HUES64 (cell line): Measurements from ENCODE around the gene TANGO6.
"Not testable (repeated sequence)": the region's sequence is repeated elsewhere in the genome, so short reads cannot be mapped to it uniquely, and the experiment has no call there.

ENCODE experiments used
- H3K27ac ChIP-seq: 2 replicates; pipeline ENCODE4 v1.7.0; 2013; ENCODE audit warnings: low read depth, low read length, inconsistent platforms
- H3K27me3 ChIP-seq: 2 replicates; pipeline ENCODE4 v1.6.1; 2013; ENCODE audit warnings: mild to moderate bottlenecking, low read length; ENCODE audit not compliant: insufficient read depth
- H3K36me3 ChIP-seq: 2 replicates; pipeline ENCODE4 v1.6.1; 2013; ENCODE audit warnings: mild to moderate bottlenecking, low read length; ENCODE audit not compliant: insufficient read depth
- H3K4me1 ChIP-seq: 2 replicates; pipeline ENCODE4 v1.6.1; 2013; ENCODE audit warnings: mild to moderate bottlenecking, low read length, moderate library complexity; ENCODE audit not compliant: insufficient read depth
- H3K4me3 ChIP-seq: 2 replicates; pipeline ENCODE4 v1.5.1; 2013; ENCODE audit warnings: mild to moderate bottlenecking, low read length, moderate library complexity
- H3K9ac ChIP-seq: 2 replicates; pipeline ENCODE4 v1.6.1; 2013; ENCODE audit warnings: mild to moderate bottlenecking, low read depth, low read length
- H3K9me3 ChIP-seq: 2 replicates; pipeline ENCODE4 v1.6.1; 2013; ENCODE audit warnings: low read depth, low read length; ENCODE audit not compliant: insufficient read depth
- WGBS: fragments of 150-250, 120-280 bp; methylation state at CpG from one replicate; pipeline ENCODE4 v1.1.7; 2013; ENCODE audit warnings: missing lambda C conversion rate; 5-methylcytosine and 5-hydroxymethylcytosine counted together

TANGO6 gene

DNA sequence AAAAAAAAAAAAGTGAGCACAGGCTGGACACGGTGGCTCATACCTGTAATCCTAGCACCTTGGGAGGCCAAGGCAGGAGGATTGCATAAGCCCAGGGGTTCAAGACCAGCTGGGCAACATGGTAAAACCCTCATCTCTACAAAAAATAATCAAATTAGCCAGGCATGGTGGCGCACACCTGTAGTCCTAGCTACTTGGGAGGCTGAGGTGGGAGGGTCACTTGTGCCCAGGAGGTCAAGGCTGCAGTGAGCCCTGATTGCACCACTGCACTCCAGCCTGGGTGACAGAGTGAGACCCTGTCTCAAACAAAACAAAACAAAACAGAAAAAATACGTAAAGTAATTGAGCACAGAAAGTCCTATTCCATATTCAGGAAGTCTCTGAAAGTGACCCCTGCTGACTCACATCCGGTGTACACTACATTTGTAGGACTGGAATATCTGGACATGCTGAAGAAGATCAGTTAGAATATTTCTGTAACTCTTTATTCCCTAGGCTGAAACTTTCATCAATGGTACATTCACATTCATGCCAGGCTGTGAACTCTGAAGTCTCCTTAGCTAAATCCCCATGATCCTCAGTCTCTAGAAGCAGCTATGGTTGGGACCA lies 196.1 kb downstream of the TANGO6 start:
- Histone ChIP-seq H3K27me3 (no peaks in the 10 kb centered on the region), H3K27ac (no peak overlapping the region), H3K36me3 (peaks cover 8% of the 10 kb centered on the region), H3K4me3 (no peak overlapping the region), H3K9ac (no peak overlapping the region), H3K4me1 (no peaks in the 10 kb centered on the region), H3K9me3 (peaks cover 9% of the 10 kb centered on the region; the same call in 1 of the 2 replicates)
- WGBS, result 97% methylated on average over 4 of the region's 4 CpGs

DNA sequence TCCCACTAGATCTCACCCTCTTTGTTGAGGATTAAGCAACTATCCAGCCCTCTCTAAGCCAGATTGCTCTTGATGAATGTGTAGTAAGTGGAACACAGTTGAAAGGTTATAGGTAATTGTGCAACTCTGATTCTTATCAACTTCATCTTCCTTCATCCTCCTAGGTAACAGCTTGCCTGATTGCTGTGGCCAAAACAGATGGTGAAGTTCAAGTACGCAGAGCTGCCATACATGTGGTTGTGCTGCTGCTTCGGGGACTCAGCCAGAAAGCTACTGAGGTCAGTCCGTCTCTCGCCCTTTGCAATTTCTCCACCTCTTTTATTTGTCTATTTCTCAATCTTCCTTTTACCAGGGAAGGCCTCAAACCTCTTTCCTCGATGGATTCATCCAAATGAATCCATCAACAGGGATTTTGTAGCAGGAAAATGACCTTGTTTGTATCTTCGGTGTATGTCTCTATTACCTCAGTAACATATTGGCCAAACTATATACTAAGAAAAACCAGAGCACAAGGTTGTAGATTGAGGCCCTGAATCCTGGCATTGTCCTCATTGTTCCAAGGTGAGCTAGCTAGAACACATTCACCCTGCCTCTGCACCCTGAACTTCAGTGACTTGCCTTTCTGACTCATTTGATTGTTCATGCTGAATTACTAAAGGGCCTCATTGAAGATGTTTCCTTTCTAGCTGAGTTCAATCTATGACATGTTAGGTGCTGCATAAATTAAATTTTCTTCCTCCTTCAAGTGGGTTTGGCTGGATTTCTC lies 197.0 kb downstream of the TANGO6 start:
- Histone ChIP-seq H3K9me3 (peaks cover 9% of the 10 kb centered on the region; the same call in 1 of the 2 replicates), H3K36me3 (peaks cover 8% of the 10 kb centered on the region), H3K9ac (no peak overlapping the region), H3K27me3 (no peaks in the 10 kb centered on the region), H3K27ac (no peak overlapping the region), H3K4me3 (no peak overlapping the region), H3K4me1 (no peaks in the 10 kb centered on the region)
- whole genome bisulfite sequencing, result 93% methylated on average over 6 of the region's 6 CpGs

DNA sequence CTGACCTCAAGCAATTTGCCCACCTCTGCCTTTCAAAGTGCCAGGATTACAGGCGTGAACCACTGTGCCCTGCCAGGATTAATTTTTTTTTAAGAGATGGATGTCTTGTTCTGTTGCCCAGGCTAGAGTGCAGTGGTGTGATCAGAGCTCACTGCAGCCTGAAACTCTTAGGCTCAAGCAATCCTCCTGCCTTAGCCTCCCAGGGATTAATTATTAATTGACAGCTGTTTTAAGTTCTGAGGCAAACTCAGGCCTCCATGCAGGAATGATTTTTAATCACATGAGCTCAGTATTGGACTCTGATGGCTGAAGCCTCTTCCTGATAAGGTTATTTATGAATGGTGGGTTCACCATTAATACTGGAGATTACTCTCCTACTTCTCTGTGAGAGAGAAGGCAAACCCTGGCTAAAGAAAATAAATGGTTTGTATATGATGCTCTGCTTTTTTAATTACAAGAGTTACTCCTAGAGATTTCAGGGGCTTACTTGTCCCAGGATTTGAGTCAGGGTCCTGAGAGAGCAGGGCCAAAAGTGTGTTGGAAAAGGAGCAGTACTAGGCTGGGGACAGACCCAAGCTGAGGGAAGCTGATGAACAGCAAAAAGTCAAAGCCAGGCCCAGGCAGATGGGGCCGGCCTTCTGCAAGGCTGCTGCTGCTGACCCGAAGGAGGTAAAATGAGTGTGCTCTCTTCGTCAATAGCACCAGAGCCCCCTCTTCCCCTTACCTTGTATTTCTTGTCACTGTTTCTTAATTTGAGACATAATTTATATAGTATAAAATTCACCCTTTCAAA lies 205.2 kb downstream of the TANGO6 start:
- H3K9ac ChIP-seq, result no peak overlapping the region
- 98% methylated on average over 3 of the region's 4 CpGs for WGBS
- no peak overlapping the region for H3K27ac ChIP-seq

DNA sequence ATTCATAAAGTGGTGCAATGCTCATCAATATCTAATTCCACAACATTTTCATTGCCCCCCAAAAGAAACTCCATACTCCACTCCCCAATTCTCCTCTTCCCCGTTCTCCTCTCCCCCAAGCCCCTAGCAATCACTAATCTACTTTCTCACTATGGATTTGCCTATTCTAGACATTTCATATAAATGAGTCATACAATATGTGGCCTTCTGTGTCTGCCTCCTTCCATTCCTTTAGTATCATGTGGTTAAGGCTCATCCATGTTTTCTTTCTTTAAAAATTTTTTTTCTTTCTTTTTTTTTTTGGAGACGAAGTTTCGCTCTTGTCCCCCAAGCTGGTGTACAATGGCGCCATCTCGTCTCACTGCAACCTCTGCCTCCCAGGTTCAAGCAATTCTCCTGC lies 205.8 kb downstream of the TANGO6 start:
- no peak overlapping the region for H3K4me3 ChIP-seq
- 97% methylated on average over 5 of the region's 5 CpGs for WGBS

More for the DNA sequence above, 205.2 kb downstream of the TANGO6 start:
- Histone ChIP-seq H3K4me3 (no peak overlapping the region), H3K27me3 (no peaks in the 10 kb centered on the region), H3K4me1 (no peaks in the 10 kb centered on the region), H3K9me3 (no peaks in the 10 kb centered on the region), H3K36me3 (no peaks in the 10 kb centered on the region)

DNA sequence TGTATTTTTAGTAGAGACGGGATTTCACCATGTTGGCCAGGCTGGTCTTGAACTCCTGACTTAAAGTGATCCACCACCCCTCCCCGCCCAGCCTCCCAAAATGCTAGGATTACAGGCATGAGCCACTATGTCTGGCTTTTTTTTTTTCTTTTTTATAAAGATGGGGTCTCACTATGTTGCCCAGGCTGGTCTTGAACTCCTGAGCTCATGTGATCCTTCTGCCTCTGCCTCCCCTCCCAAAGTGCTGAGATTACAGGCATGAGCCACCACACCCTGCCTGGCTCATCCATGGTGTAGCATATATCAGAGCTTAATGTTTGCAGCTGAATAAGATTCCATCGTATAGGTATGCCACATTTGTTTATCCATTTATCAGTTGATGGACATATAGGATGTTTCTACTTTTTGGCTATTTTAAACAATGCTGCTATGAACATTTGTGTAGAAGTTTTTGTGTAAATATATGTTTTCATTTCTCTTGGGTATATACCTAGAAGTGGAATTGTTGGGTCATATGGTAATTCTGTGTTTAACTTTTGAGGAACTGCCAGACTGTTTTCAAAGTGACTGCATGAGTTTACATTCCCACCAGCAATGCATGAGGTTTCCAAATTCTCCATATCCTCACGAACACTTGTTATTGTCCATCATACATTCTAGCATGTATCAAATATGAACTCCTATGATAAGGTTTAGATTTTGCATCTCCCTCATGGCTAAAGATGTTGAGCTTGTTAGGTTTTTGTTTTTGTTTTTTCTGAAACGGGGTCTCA lies 206.5 kb downstream of the TANGO6 start:
- no peak overlapping the region for H3K4me3 ChIP-seq
- H3K27ac ChIP-seq, result no peak overlapping the region
- no peak overlapping the region for H3K9ac ChIP-seq
- WGBS, result 98% methylated on average over 5 of the region's 5 CpGs
- H3K36me3 ChIP-seq, result no peaks in the 10 kb centered on the region
- H3K9me3 ChIP-seq, result no peaks in the 10 kb centered on the region
- H3K4me1 ChIP-seq, result no peaks in the 10 kb centered on the region
- no peaks in the 10 kb centered on the region for H3K27me3 ChIP-seq

More for the DNA sequence above, 205.8 kb downstream of the TANGO6 start:
- no peaks in the 10 kb centered on the region for H3K4me1 ChIP-seq
- no peaks in the 10 kb centered on the region for H3K27me3 ChIP-seq
- H3K9ac ChIP-seq, result no peak overlapping the region
- H3K9me3 ChIP-seq, result no peaks in the 10 kb centered on the region
- no peaks in the 10 kb centered on the region for H3K36me3 ChIP-seq
- H3K27ac ChIP-seq, result no peak overlapping the region

DNA sequence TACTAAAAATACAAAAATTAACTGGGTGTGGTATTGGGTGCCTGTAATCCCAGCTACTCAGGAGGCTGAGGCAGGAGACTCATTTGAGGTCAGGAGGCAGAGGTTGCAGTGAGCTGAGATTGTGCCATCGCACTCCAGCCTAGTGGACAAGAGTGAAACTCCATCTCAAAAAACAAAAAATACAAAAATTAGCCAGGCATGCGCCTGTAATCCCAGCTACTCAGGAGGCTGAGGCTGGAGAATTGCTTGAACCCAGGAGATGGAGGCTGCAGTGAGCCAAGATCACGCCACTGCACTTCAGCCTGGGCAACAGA lies 208.1 kb downstream of the TANGO6 start:
- not testable (repeated sequence) for H3K4me3 ChIP-seq, H3K36me3 ChIP-seq, H3K27me3 ChIP-seq, H3K4me1 ChIP-seq, H3K9ac ChIP-seq, H3K27ac ChIP-seq, H3K9me3 ChIP-seq
- WGBS, result 97% methylated on average over 3 of the region's 3 CpGs

DNA sequence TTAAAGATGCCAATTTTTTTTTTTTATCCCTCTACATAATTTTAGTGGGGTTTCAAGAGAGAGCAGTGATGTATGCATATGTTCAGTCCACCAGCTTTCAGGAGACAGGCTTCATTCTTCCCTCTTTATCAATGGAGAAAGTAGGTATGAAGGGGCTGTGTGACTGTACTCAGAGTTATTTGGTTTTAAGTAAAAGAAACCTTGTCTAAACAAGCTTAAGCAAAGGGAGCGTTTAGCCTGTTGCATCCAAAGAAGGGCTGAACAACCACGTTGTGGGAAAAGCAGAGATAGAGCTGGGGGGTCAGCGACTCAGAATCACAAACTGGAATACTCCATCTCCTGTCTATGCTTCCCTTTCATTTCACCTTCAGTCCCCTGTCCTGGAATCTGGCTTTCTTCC lies 211.7 kb downstream of the TANGO6 start:
- 90% methylated on average over 3 of the region's 3 CpGs for WGBS
- Histone ChIP-seq H3K4me1 (no peaks in the 10 kb centered on the region), H3K27me3 (no peaks in the 10 kb centered on the region), H3K4me3 (no peak overlapping the region), H3K9me3 (no peaks in the 10 kb centered on the region), H3K36me3 (no peaks in the 10 kb centered on the region), H3K27ac (no peak overlapping the region), H3K9ac (no peak overlapping the region)

DNA sequence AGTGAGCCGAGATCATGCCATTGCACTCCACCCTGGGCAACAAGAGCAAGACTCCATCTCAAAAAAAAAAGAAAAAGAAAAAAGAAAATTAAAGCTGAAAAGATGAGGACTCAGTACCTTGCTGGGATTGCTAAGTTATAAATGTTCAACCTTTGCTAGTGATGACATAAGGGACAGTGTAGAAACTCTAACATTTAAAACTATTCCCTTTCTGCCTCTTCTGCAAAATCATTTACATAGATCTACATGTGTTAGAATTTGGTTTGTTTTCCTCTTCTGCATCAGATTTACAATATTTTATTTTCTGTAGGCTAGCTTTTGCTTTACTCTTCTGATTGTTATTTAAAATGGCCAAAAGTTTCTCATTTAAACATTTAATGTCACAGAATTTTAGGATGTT lies 212.6 kb downstream of the TANGO6 start:
- WGBS, result no CpG with 5 or more reads among the region's 1 CpG
- Histone ChIP-seq H3K4me1 (no peaks in the 10 kb centered on the region), H3K9me3 (no peaks in the 10 kb centered on the region)

DNA sequence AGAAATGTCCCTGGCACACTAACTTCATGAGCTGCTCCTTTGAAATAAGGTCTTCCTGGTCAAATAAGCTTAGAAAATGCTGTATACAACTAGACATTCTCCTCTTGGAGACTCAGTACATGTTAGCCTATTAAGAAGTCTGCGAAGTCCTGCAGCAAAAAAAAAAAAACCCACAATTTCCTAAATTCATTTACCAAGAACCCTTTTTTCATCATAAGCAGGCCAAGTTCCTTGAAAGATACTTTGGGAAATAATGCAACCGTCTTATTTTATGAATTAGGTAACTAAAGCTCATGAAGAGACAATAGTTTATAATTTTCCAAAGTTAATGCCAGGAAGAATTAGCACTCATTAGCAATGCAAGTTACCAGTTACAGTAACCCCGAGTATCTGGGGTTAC lies 213.1 kb downstream of the TANGO6 start:
- H3K27ac ChIP-seq, result no peak overlapping the region
- H3K27me3 ChIP-seq, result no peaks in the 10 kb centered on the region
- H3K4me1 ChIP-seq, result no peaks in the 10 kb centered on the region
- no peaks in the 10 kb centered on the region for H3K36me3 ChIP-seq
- no peaks in the 10 kb centered on the region for H3K9me3 ChIP-seq
- H3K9ac ChIP-seq, result no peak overlapping the region
- 92% methylated on average over 2 of the region's 3 CpGs for WGBS
- no peak overlapping the region for H3K4me3 ChIP-seq

More for the DNA sequence above, 212.6 kb downstream of the TANGO6 start:
- Histone ChIP-seq H3K9ac (no peak overlapping the region), H3K27me3 (no peaks in the 10 kb centered on the region), H3K27ac (no peak overlapping the region), H3K36me3 (no peaks in the 10 kb centered on the region), H3K4me3 (no peak overlapping the region)

DNA sequence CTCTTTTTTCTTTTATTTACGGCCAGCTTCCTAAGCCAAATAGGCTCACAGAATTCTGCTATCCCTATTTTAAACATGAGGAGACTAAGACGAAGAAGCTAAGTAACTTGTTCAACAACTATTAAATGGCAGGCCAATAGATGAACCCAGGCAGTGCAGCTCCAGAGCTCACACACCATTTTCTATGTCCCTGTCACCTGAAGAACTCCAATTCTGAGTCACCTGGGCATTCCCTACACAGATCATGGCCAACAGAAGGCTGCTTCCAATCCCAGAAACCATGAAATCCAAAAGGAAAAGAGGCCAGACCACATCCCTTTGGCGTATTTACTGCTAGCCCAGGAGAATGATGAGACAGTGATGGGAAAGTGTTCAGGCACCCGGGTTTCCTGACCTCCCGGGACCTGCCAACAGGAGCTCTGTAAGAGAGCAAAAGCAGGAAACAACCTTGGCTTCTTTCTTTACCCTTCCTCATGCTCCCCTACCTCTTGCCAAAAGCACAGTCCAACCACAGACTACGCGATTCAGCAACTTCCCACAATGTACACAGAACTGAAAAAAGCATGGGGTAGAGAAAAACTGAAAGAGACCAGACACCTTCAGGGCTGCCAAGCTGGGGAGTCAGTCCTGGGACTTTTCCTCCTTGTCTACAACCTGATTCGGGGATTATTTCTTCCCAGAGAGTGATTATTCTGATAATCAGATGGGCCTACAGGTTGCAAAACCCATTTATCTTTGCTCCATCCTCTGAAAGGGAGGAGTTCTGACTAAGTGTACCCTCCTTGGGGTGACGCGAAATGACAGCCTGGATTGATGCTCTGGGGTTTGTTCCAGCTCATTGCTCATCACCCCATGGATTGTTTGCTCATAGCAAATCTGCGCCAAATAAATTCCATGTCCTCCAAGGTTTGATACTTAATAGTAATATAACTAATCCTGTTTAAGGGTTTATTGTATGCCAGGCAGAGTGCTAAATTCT lies 214.4 kb downstream of the TANGO6 start:
- no peaks in the 10 kb centered on the region for H3K36me3 ChIP-seq
- H3K27ac ChIP-seq, result 0 out of 2 replicates have a peak overlapping the region, but pooled peaks have one; percentile 5
- no peaks in the 10 kb centered on the region for H3K27me3 ChIP-seq
- no peak overlapping the region for H3K4me3 ChIP-seq
- WGBS, result 92% methylated on average over 10 of the region's 11 CpGs
- H3K9me3 ChIP-seq, result no peaks in the 10 kb centered on the region
- H3K4me1 ChIP-seq, result no peaks in the 10 kb centered on the region
- H3K9ac ChIP-seq, result no peak overlapping the region
